Activated CD8-positive, alpha-beta T cell treated with anti-CD3 and anti-CD28 coated beads, Interleukin-2, amount 10 ng/mL, durations not matched to agents 7 days and 5 days (primary cell): ENCODE data around the gene SEMA5B. TPM values are rescaled to one million over a fixed set of nuclear protein-coding genes. Genes with fewer than 3 reads are reported as not detected.

ENCODE experiments used
- ATAC-seq: fragments of 150-1000 bp; cut with Tn5 transposase; one replicate; pipeline ENCODE4 v1.10.0; 2021; ENCODE audit warnings: moderate library complexity
- CTCF ChIA-PET: fragments of 350-600 bp; sonication (Branson Sonifier 250); formaldehyde crosslinking; loops from one replicate; lab custom pipeline; 2021; ENCODE audit warnings: antibody characterized with exemption; lab: Charles Lee
- POLR2A ChIA-PET: fragments of 350-600 bp; sonication (Branson Sonifier 250); formaldehyde crosslinking; loops from one replicate; lab custom pipeline; 2021; ENCODE audit warnings: antibody characterized with exemption; lab: Charles Lee
- DNase-seq: peaks from one replicate; pipeline ENCODE4 v3.0.0-alpha.2; 2020
- H3K27ac Mint-ChIP-seq: one replicate; pipeline ENCODE4 v1.8.0; 2021; ENCODE audit warnings: mild to moderate bottlenecking, mixed read lengths
- H3K27me3 Mint-ChIP-seq: one replicate; pipeline ENCODE4 v1.8.0; 2021; ENCODE audit warnings: low read depth, mixed read lengths
- H3K36me3 Mint-ChIP-seq: one replicate; pipeline ENCODE4 v1.8.0; 2021; ENCODE audit warnings: low read depth, mixed read lengths
- H3K4me1 Mint-ChIP-seq: one replicate; pipeline ENCODE4 v1.8.0; 2021; ENCODE audit warnings: low read depth, mixed read lengths
- H3K4me3 Mint-ChIP-seq: one replicate; pipeline ENCODE4 v1.8.0; 2021; ENCODE audit warnings: mild to moderate bottlenecking, mixed read lengths
- H3K9me3 Mint-ChIP-seq: one replicate; pipeline ENCODE4 v1.8.0; 2022; ENCODE audit warnings: mixed read lengths; ENCODE audit not compliant: insufficient read depth
- total RNA-seq, 2 experiments: library from RNA; stranded (reverse); gene quantifications; one replicate each; pipeline ENCODE4 v1.2.3, GENCODE V29; 2021

Gene SEMA5B
- total RNA-seq, 2 experiments from 2014 or later = not detected

GRCh38 chr3:122975924-122976293 is 51.7 kb downstream of the SEMA5B start:
- DNase-seq (peak; percentile 50), ATAC-seq (peak; percentile 62)
- CTCF ChIA-PET = interaction anchor here (0.8 to 1.3 kb wide), 2 partner anchors 221 to 288 kb away, joined by 3 read pairs; no protein-coding TSS in a partner anchor
- POLR2A ChIA-PET = no interaction called here
- Mint-ChIP-seq H3K4me1 (peaks cover 40% of the 10 kb centered on the region), H3K36me3 (no peaks in the 10 kb centered on the region), H3K27me3 (peaks cover 7% of the 10 kb centered on the region), H3K9me3 (no peaks in the 10 kb centered on the region), H3K4me3 (peak overlapping the region; percentile 28), H3K27ac (peak overlapping the region; percentile 69)

DNA sequence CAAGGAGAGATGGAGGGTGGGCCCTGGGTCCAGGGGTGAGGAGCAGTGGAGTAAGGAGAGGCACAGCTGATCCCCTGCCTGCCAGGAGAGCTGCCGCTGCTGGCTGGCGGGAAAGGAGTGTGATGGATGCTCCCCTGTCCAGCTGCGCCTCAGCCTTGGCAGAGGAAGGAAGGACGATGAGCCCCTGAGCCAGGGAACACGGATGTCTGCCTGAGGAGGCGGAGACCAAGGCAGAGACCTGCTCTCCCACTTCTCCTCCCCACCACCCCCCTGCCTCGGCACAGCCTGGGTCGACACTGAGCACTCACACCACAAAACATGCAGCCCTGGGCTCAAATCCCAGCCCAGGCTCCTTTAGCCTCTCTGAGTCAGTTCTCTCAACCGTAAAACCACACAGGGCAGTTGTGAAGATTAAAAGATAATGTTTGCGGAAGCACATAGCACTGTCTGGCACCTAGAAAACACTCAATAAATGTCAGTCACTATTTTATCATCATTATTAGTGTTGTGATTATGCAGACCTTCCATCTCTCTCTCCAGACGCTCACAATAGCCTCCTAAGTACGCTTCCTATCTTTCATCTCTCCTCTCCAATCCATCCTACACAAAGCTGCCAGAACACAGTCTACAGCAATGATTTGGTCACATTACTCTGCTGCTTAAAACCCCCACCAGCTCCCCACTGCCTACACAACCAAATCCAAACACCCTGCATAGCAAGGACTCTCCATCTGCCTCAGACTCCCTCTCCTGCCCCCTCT is 52.2 kb downstream of the SEMA5B start:
- Mint-ChIP-seq H3K4me3 (peak overlapping the region; percentile 28), H3K36me3 (no peaks in the 10 kb centered on the region), H3K4me1 (peaks cover 40% of the 10 kb centered on the region), H3K27ac (peak overlapping the region; percentile 69), H3K27me3 (peaks cover 4% of the 10 kb centered on the region), H3K9me3 (no peaks in the 10 kb centered on the region)
- POLR2A ChIA-PET = no interaction called here
- ATAC-seq (peak; percentile 71), DNase-seq (peak; percentile 39)
- CTCF ChIA-PET = interaction anchor here (0.6 to 1.3 kb wide), 3 partner anchors 26 to 289 kb away, joined by 3 read pairs; no protein-coding TSS in a partner anchor

- no peak for ATAC-seq
- H3K4me3 Mint-ChIP-seq = peak overlapping the region; percentile 28
- DNase-seq = no peak
- CTCF ChIA-PET = no interaction called here
- peaks cover 40% of the 10 kb centered on the region for H3K4me1 Mint-ChIP-seq
- no peaks in the 10 kb centered on the region for H3K36me3 Mint-ChIP-seq
- H3K27me3 Mint-ChIP-seq = peaks cover 4% of the 10 kb centered on the region
- POLR2A ChIA-PET = no interaction called here
- H3K9me3 Mint-ChIP-seq = no peaks in the 10 kb centered on the region
- H3K27ac Mint-ChIP-seq = peak overlapping the region; percentile 69
Measured at GRCh38 chr3:122974764-122975162, 52.8 kb downstream of the SEMA5B start.

DNA sequence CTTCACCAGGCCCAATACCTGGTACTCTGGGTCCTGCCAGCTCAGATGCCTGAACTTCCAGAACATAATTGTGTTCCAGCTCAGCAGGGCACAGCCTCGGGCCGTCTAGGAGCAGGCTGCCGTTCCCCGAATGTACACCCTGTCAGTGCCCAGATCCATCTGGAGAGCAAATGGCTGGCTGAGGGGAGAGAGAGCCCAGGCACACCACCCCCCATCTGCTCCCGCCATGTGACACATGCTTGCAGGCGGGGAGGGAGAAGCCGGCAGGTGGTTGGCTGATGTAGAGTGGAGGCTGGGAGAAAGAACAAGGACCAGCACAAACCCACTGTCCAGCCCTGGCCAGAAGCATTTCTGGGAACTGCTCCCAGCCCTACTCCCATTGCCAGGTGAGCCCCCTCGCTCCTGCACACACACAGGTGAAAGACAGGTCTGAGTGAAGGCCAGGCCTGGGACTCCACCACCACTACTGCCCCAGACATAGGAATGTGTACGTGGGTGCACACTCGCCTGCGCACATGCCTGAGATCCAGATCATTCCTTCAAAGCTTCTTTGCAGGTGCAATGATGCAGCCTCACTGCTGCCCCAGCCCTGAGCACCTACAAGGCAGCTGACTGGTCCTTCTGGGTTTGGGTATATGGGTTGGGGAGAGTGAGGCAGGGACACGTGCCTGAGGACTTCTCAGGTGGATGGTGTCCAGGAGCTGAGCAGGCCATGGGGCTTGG is 53.5 kb downstream of the SEMA5B start:
- POLR2A ChIA-PET = no interaction called here
- no peak overlapping the region for H3K27ac Mint-ChIP-seq
- H3K4me1 Mint-ChIP-seq = peaks cover 36% of the 10 kb centered on the region
- no peaks in the 10 kb centered on the region for H3K9me3 Mint-ChIP-seq
- DNase-seq (no peak), ATAC-seq (no peak)
- H3K36me3 Mint-ChIP-seq = no peaks in the 10 kb centered on the region
- CTCF ChIA-PET = no interaction called here
- H3K4me3 Mint-ChIP-seq = no peak overlapping the region
- peaks cover 6% of the 10 kb centered on the region for H3K27me3 Mint-ChIP-seq

GRCh38 chr3:122972141-122972540 is 55.4 kb downstream of the SEMA5B start:
- CTCF ChIA-PET = no interaction called here
- no peak for ATAC-seq

GRCh38 chr3:122969585-122970469 is 57.7 kb downstream of the SEMA5B start:
- H3K27me3 Mint-ChIP-seq = peaks cover 12% of the 10 kb centered on the region
- peaks cover 5% of the 10 kb centered on the region for H3K4me1 Mint-ChIP-seq
- ATAC-seq (no peak), DNase-seq (no peak)
- H3K4me3 Mint-ChIP-seq = no peak overlapping the region
- H3K36me3 Mint-ChIP-seq = no peaks in the 10 kb centered on the region
- ChIA-PET CTCF (no interaction called here), POLR2A (no interaction called here)
- no peak overlapping the region for H3K27ac Mint-ChIP-seq
- no peaks in the 10 kb centered on the region for H3K9me3 Mint-ChIP-seq

More at GRCh38 chr3:122972141-122972540, 55.4 kb downstream of the SEMA5B start:
- POLR2A ChIA-PET = no interaction called here
- Mint-ChIP-seq H3K9me3 (no peaks in the 10 kb centered on the region), H3K36me3 (no peaks in the 10 kb centered on the region), H3K4me1 (peaks cover 20% of the 10 kb centered on the region), H3K27me3 (peaks cover 6% of the 10 kb centered on the region), H3K4me3 (no peak overlapping the region), H3K27ac (no peak overlapping the region)
- no peak for DNase-seq

GRCh38 chr3:122967765-122968164 is 59.8 kb downstream of the SEMA5B start:
- H3K4me3 Mint-ChIP-seq = no peak overlapping the region
- peaks cover 22% of the 10 kb centered on the region for H3K27me3 Mint-ChIP-seq
- ATAC-seq (no peak), DNase-seq (no peak)
- no peaks in the 10 kb centered on the region for H3K36me3 Mint-ChIP-seq
- no peak overlapping the region for H3K27ac Mint-ChIP-seq
- ChIA-PET POLR2A (interaction anchor here (0.5 kb wide), 1 partner anchor 65 kb away, joined by 8 read pairs; no protein-coding TSS in a partner anchor), CTCF (no interaction called here)
- peaks cover 2% of the 10 kb centered on the region for H3K4me1 Mint-ChIP-seq
- no peaks in the 10 kb centered on the region for H3K9me3 Mint-ChIP-seq

DNA sequence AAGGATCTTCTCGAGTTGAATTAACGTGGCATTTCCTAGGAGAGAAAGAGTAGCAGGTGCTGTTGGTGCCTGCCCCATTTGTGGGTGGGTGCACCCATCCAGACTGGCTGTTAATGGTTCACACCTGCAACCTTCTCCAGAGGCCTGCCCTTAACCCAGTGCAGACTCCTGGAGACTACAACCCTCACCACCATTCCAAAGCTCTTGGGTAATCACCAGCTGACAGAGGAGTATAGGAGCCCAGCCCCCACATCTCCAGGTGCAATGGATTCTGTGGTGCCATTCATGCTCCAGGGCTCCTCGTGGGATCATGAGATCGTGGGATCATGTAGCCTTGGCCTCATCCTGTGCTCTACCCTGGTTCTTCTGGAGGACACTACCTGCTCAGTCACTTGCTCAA is 60.2 kb downstream of the SEMA5B start:
- Mint-ChIP-seq H3K27me3 (peaks cover 22% of the 10 kb centered on the region), H3K27ac (no peak overlapping the region), H3K9me3 (no peaks in the 10 kb centered on the region), H3K4me3 (no peak overlapping the region), H3K4me1 (peaks cover 2% of the 10 kb centered on the region), H3K36me3 (no peaks in the 10 kb centered on the region)
- POLR2A ChIA-PET = interaction anchor here (0.5 kb wide), 1 partner anchor 65 kb away, joined by 8 read pairs; no protein-coding TSS in a partner anchor
- ATAC-seq (no peak), DNase-seq (no peak)
- CTCF ChIA-PET = no interaction called here

- ChIA-PET CTCF (no interaction called here), POLR2A (no interaction called here)
- Mint-ChIP-seq H3K27ac (no peak overlapping the region), H3K27me3 (peaks cover 29% of the 10 kb centered on the region), H3K4me1 (peaks cover 2% of the 10 kb centered on the region), H3K4me3 (no peak overlapping the region), H3K36me3 (no peaks in the 10 kb centered on the region), H3K9me3 (no peaks in the 10 kb centered on the region)
- DNase-seq = no peak
- ATAC-seq = no peak
Measured at GRCh38 chr3:122966045-122966444, 61.5 kb downstream of the SEMA5B start.

DNA sequence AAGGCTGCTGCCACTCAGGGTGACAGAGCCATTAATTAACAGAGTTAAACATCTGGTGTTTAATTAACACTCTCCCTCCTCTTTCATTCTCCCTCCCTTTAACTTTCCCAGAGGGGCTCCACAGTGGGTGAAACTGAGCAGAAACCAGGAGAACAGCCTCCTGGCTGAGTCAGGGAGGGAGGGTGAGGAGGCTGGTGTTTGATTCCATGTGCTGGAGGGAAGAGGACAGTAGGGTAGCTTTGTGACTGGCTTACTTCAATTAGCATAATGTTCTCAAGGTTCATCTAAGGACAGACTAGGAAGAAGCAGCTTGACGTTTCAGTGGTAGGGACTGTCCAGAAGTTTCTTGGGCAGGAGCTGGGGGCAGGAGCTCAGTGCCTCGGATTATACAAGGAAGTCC is 62.8 kb downstream of the SEMA5B start:
- ATAC-seq (no peak), DNase-seq (no peak)
- peaks cover 32% of the 10 kb centered on the region for H3K27me3 Mint-ChIP-seq
- peaks cover 2% of the 10 kb centered on the region for H3K4me1 Mint-ChIP-seq
- no peaks in the 10 kb centered on the region for H3K9me3 Mint-ChIP-seq
- H3K4me3 Mint-ChIP-seq = no peak overlapping the region
- ChIA-PET CTCF (no interaction called here), POLR2A (interaction anchor here (0.8 kb wide), 1 partner anchor 79 kb away, joined by 4 read pairs; no protein-coding TSS in a partner anchor)
- H3K36me3 Mint-ChIP-seq = no peaks in the 10 kb centered on the region
- H3K27ac Mint-ChIP-seq = no peak overlapping the region

GRCh38 chr3:122962149-122962548 is 65.4 kb downstream of the SEMA5B start:
- Mint-ChIP-seq H3K36me3 (no peaks in the 10 kb centered on the region), H3K4me1 (peaks cover 2% of the 10 kb centered on the region), H3K9me3 (no peaks in the 10 kb centered on the region), H3K4me3 (no peak overlapping the region), H3K27ac (no peak overlapping the region), H3K27me3 (peaks cover 37% of the 10 kb centered on the region)
- DNase-seq (no peak), ATAC-seq (no peak)
- ChIA-PET POLR2A (no interaction called here), CTCF (no interaction called here)
